Naive thymus-derived CD8-positive, alpha-beta T cell (primary cell): ENCODE data around the gene CAPS. TPM values are rescaled to one million over a fixed set of nuclear protein-coding genes. Genes with fewer than 3 reads are reported as not detected.
"Not testable (repeated sequence)": the region's sequence is repeated elsewhere in the genome, so short reads cannot be mapped to it uniquely, and the experiment has no call there.

Source experiments
- ATAC-seq, 2 donors: fragments of 150-1000 bp; cut with Tn5 transposase in 1 of 2; sonication (Bioruptor Pico), chemical (Tn5 transposase) in 1 of 2; 1 replicate in 1 of 2; 2 replicates in 1 of 2; pipeline ENCODE4 v1.10.0; 2021; ENCODE audit warnings: mild to moderate bottlenecking in 2 of 2, moderate library complexity in 2 of 2
- POLR2A ChIA-PET: fragments of 350-600 bp; sonication (Branson Sonifier 250); formaldehyde crosslinking; loops from one replicate; lab custom pipeline; 2021; ENCODE audit warnings: antibody characterized with exemption; lab: Charles Lee
- DNase-seq, 10 donors: peaks; one replicate each; pipeline versions ENCODE4 v3.0.0 to v3.0.0-alpha.2; 2020 to 2022
- H3K27ac Mint-ChIP-seq, 10 donors: one replicate each; pipeline ENCODE4 v1.8.0; 2020 to 2022; ENCODE audit warnings: mild to moderate bottlenecking in 10 of 10, mixed read lengths in 10 of 10, moderate library complexity in 4 of 10, inconsistent platforms in 1 of 10
- H3K27me3 Mint-ChIP-seq, 5 donors: one replicate each; pipeline ENCODE4 v1.8.0; 2021 to 2022; ENCODE audit warnings: mixed read lengths in 5 of 5
- H3K36me3 Mint-ChIP-seq, 3 donors: one replicate each; pipeline ENCODE4 v1.8.0; 2020 to 2022; ENCODE audit warnings: mixed read lengths in 3 of 3, mild to moderate bottlenecking in 2 of 3, inconsistent platforms in 1 of 3
- H3K4me1 Mint-ChIP-seq, 4 donors: one replicate each; pipeline ENCODE4 v1.8.0; 2021 to 2022; ENCODE audit warnings: mixed read lengths in 4 of 4
- H3K4me3 Mint-ChIP-seq, 10 donors: one replicate each; pipeline ENCODE4 v1.8.0; 2020 to 2022; ENCODE audit warnings: mild to moderate bottlenecking in 10 of 10, mixed read lengths in 10 of 10, moderate library complexity in 6 of 10, inconsistent platforms in 1 of 10
- H3K9me3 Mint-ChIP-seq, 9 donors: one replicate each; pipeline ENCODE4 v1.8.0; 2020 to 2022; ENCODE audit warnings: mixed read lengths in 9 of 9, mild to moderate bottlenecking in 3 of 9, inconsistent platforms in 1 of 9, moderate library complexity in 1 of 9
- polyA plus RNA-seq, 3 donors: library from polyadenylated mRNA; unstranded; fragments of 300-500 nt; fragmentation: Illumina TruSeq; gene quantifications; one replicate each; pipeline ENCODE4 v1.2.3, GENCODE V29; 2021
- total RNA-seq, 8 experiments: library from RNA in 2 of 8; stranded (reverse) in 2 of 8; gene quantifications; one replicate each; pipeline ENCODE4 v1.2.3 and lab custom pipeline; 2021 to 2026

CAPS gene
- total and polyA plus RNA-seq, 5 experiments from 2014 or later: 1.3 to 58.3 (median 2.8) TPM

GRCh38 chr19:5956323-5956722, 42.3 kb downstream of the CAPS start:
- Mint-ChIP-seq H3K36me3 (peaks cover 0 to 8% (median 0%) of the 10 kb centered on the region in 3 donors), H3K9me3 (no peaks in the 10 kb centered on the region), H3K27ac (peak overlapping the region in 9 of 10 donors; percentile 52 to 100 (median 66)), H3K4me3 (peak overlapping the region in 2 of 10 donors; percentile 12 to 14), H3K27me3 (no peaks in the 10 kb centered on the region), H3K4me1 (peaks cover 45 to 97% (median 91%) of the 10 kb centered on the region in 4 donors)
- POLR2A ChIA-PET: no interaction called here
- ATAC-seq: no peak
- DNase-seq: no peak

- Mint-ChIP-seq H3K4me3 (peak overlapping the region in 1 of 10 donors; percentile 48), H3K9me3 (no peaks in the 10 kb centered on the region), H3K27me3 (no peaks in the 10 kb centered on the region), H3K4me1 (peaks cover 42 to 97% (median 91%) of the 10 kb centered on the region in 4 donors), H3K27ac (peak overlapping the region in 8 of 10 donors; percentile 52 to 100 (median 76)), H3K36me3 (peaks cover 0 to 8% (median 0%) of the 10 kb centered on the region in 3 donors)
- DNase-seq (no peak), ATAC-seq (no peak)
- POLR2A ChIA-PET: interaction anchor here (1.6 kb wide), 1 partner anchor 9 kb away, joined by 5 read pairs; no protein-coding TSS in a partner anchor
Measured at GRCh38 chr19:5956728-5957127, 42.7 kb downstream of the CAPS start.

- H3K9me3 Mint-ChIP-seq: no peaks in the 10 kb centered on the region
- peak overlapping the region in 3 of 10 donors; percentile 22 to 48 (median 22) for H3K4me3 Mint-ChIP-seq
- peaks cover 0 to 8% (median 0%) of the 10 kb centered on the region in 3 donors for H3K36me3 Mint-ChIP-seq
- H3K4me1 Mint-ChIP-seq: peaks cover 45 to 97% (median 91%) of the 10 kb centered on the region in 4 donors
- POLR2A ChIA-PET: interaction anchor here (1.6 kb wide), 1 partner anchor 10 kb away, joined by 5 read pairs; no protein-coding TSS in a partner anchor
- peak overlapping the region in 9 of 10 donors; percentile 55 to 100 (median 72) for H3K27ac Mint-ChIP-seq
- no peak for ATAC-seq
- no peak for DNase-seq
- no peaks in the 10 kb centered on the region for H3K27me3 Mint-ChIP-seq
Measured at GRCh38 chr19:5957170-5957569, 43.1 kb downstream of the CAPS start.

GRCh38 chr19:5958074-5958850, 44.2 kb downstream of the CAPS start:
- ATAC-seq: no peak
- H3K27ac Mint-ChIP-seq: peak overlapping the region; percentile 79 to 100 (median 93)
- H3K4me3 Mint-ChIP-seq: peak overlapping the region in 8 of 10 donors; percentile 0 to 82 (median 68)
- DNase-seq: no peak
- POLR2A ChIA-PET: interaction anchor here (1.6 kb wide), 1 partner anchor 11 kb away, joined by 5 read pairs; no protein-coding TSS in a partner anchor
- no peaks in the 10 kb centered on the region for H3K27me3 Mint-ChIP-seq
- H3K36me3 Mint-ChIP-seq: peaks cover 0 to 8% (median 0%) of the 10 kb centered on the region in 3 donors
- H3K9me3 Mint-ChIP-seq: no peaks in the 10 kb centered on the region
- H3K4me1 Mint-ChIP-seq: peaks cover 45 to 97% (median 91%) of the 10 kb centered on the region in 4 donors

GRCh38 chr19:5958851-5959122, 44.7 kb downstream of the CAPS start:
- H3K4me3 Mint-ChIP-seq: peak overlapping the region in 7 of 10 donors; percentile 22 to 82 (median 67)
- ATAC-seq: no peak

GRCh38 chr19:5959260-5960004, 45.4 kb downstream of the CAPS start:
- POLR2A ChIA-PET: interaction anchor here (0.6 to 6.0 kb wide), 5 partner anchors 9 to 131 kb away, joined by 3 to 81 read pairs (median 6); partner anchors contain the start of genes NDUFA11 and VMAC
- peaks cover 39 to 97% (median 90%) of the 10 kb centered on the region in 4 donors for H3K4me1 Mint-ChIP-seq
- no peak for ATAC-seq

More at GRCh38 chr19:5958851-5959122, 44.7 kb downstream of the CAPS start:
- H3K27me3 Mint-ChIP-seq: no peaks in the 10 kb centered on the region
- H3K27ac Mint-ChIP-seq: peak overlapping the region; percentile 79 to 100 (median 96)
- peaks cover 0 to 8% (median 0%) of the 10 kb centered on the region in 3 donors for H3K36me3 Mint-ChIP-seq
- peaks cover 42 to 97% (median 90%) of the 10 kb centered on the region in 4 donors for H3K4me1 Mint-ChIP-seq
- no peaks in the 10 kb centered on the region for H3K9me3 Mint-ChIP-seq
- DNase-seq: no peak
- POLR2A ChIA-PET: no interaction called here

GRCh38 chr19:5960005-5961001, 46.2 kb downstream of the CAPS start:
- peak overlapping the region; percentile 0 to 89 (median 71) for H3K4me3 Mint-ChIP-seq
- no peaks in the 10 kb centered on the region for H3K9me3 Mint-ChIP-seq
- POLR2A ChIA-PET: interaction anchor here (0.6 to 6.5 kb wide), 7 partner anchors 10 to 132 kb away, joined by 3 to 90 read pairs (median 6); partner anchors contain the start of genes NDUFA11, RANBP3 and VMAC
- H3K4me1 Mint-ChIP-seq: peaks cover 42 to 98% (median 93%) of the 10 kb centered on the region in 4 donors
- peaks cover 0 to 8% (median 0%) of the 10 kb centered on the region in 3 donors for H3K36me3 Mint-ChIP-seq
- H3K27ac Mint-ChIP-seq: peak overlapping the region; percentile 95 to 100 (median 100)
- no peaks in the 10 kb centered on the region for H3K27me3 Mint-ChIP-seq
- no peak for DNase-seq
- no peak for ATAC-seq

More at GRCh38 chr19:5959260-5960004, 45.4 kb downstream of the CAPS start:
- no peak for DNase-seq
- peak overlapping the region in 7 of 10 donors; percentile 22 to 88 (median 70) for H3K4me3 Mint-ChIP-seq
- peaks cover 0 to 6% (median 0%) of the 10 kb centered on the region in 3 donors for H3K36me3 Mint-ChIP-seq
- H3K27ac Mint-ChIP-seq: peak overlapping the region; percentile 95 to 100 (median 100)
- H3K27me3 Mint-ChIP-seq: no peaks in the 10 kb centered on the region
- H3K9me3 Mint-ChIP-seq: no peaks in the 10 kb centered on the region

- POLR2A ChIA-PET: interaction anchor here (0.6 to 6.5 kb wide), 12 partner anchors 10 to 411 kb away, joined by 3 to 90 read pairs (median 5); partner anchors contain the start of genes ALKBH7, DUS3L, NDUFA11 and RANBP3
Measured at GRCh38 chr19:5961641-5961968, 47.6 kb downstream of the CAPS start.

GRCh38 chr19:5961969-5962945, 48.2 kb downstream of the CAPS start:
- DNase-seq (peak; percentile 58 to 90 (median 77)), ATAC-seq (peak; percentile 91 to 96)
- Mint-ChIP-seq H3K36me3 (peaks cover 0 to 13% (median 0%) of the 10 kb centered on the region in 3 donors), H3K4me3 (peak overlapping the region; percentile 71 to 92 (median 88)), H3K27ac (peak overlapping the region; percentile 95 to 100 (median 100)), H3K4me1 (peaks cover 46 to 98% (median 96%) of the 10 kb centered on the region in 4 donors), H3K27me3 (no peaks in the 10 kb centered on the region), H3K9me3 (no peaks in the 10 kb centered on the region)
- POLR2A ChIA-PET: interaction anchor here (0.6 to 6.5 kb wide), 12 partner anchors 9 to 410 kb away, joined by 3 to 90 read pairs (median 5); partner anchors contain the start of genes ALKBH7, DUS3L, NDUFA11 and RANBP3

More at GRCh38 chr19:5961641-5961968, 47.6 kb downstream of the CAPS start:
- H3K36me3 Mint-ChIP-seq: peaks cover 0 to 12% (median 0%) of the 10 kb centered on the region in 3 donors
- DNase-seq, H3K9me3 Mint-ChIP-seq, H3K27me3 Mint-ChIP-seq: not testable (repeated sequence)
- H3K27ac Mint-ChIP-seq: peak overlapping the region; percentile 95 to 100 (median 100)
- peaks cover 45 to 98% (median 96%) of the 10 kb centered on the region in 4 donors for H3K4me1 Mint-ChIP-seq
- peak in 1 of 2 donors; percentile 39 for ATAC-seq
- peak overlapping the region; percentile 71 to 92 (median 88) for H3K4me3 Mint-ChIP-seq

GRCh38 chr19:5963259-5963658, 49.2 kb downstream of the CAPS start:
- POLR2A ChIA-PET: interaction anchor here (0.6 to 6.5 kb wide), 6 partner anchors 13 to 1975 kb away, joined by 3 to 90 read pairs (median 34); partner anchors contain the start of genes NDUFA11, RANBP3 and VMAC
- H3K27me3 Mint-ChIP-seq, ATAC-seq, H3K9me3 Mint-ChIP-seq, DNase-seq: not testable (repeated sequence)
- Mint-ChIP-seq H3K4me3 (peak overlapping the region in 8 of 10 donors; percentile 15 to 92 (median 86)), H3K27ac (peak overlapping the region; percentile 95 to 100 (median 100)), H3K36me3 (peaks cover 0 to 17% (median 0%) of the 10 kb centered on the region in 3 donors), H3K4me1 (peaks cover 52 to 99% (median 97%) of the 10 kb centered on the region in 4 donors)
